Measurements from ENCODE around the gene IGLL5.

IGLL5 gene

DNA sequence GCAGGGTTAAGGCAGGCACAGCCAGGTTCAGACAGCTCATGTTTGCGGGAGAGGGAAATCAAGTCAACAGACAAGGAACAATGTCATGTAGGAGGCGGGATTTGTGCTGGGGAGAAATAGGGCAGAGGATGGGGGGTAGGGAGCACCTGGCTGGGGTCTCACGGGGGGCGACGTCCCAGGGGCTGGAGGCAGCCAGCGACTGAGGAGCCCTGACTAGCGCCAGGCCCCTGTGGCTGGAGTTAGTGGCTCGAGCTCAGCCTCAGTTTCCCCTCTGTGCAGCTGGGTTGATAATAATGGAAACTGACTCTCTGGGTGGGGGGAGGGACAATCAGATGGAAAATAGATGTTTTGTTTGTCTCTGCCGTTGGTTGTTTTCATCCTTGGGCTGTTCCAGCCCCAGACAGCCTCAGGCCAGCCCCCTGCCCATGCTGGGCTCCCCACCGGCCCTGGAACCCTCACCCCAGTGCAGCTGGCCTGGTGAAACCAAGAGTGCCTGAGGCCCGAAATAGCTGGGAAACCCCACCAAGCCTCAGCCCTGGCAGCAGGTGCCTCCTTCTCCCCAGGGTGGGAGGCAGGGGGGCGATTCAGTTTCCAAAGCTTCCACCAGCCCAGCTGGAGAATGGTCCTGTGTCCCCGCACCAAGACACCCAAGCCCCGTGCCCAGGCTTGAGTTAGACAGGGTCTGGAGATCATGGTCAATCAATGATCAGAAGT is 44.1 kb downstream of the IGLL5 start:
- TF ChIP-seq, protein P1, sequence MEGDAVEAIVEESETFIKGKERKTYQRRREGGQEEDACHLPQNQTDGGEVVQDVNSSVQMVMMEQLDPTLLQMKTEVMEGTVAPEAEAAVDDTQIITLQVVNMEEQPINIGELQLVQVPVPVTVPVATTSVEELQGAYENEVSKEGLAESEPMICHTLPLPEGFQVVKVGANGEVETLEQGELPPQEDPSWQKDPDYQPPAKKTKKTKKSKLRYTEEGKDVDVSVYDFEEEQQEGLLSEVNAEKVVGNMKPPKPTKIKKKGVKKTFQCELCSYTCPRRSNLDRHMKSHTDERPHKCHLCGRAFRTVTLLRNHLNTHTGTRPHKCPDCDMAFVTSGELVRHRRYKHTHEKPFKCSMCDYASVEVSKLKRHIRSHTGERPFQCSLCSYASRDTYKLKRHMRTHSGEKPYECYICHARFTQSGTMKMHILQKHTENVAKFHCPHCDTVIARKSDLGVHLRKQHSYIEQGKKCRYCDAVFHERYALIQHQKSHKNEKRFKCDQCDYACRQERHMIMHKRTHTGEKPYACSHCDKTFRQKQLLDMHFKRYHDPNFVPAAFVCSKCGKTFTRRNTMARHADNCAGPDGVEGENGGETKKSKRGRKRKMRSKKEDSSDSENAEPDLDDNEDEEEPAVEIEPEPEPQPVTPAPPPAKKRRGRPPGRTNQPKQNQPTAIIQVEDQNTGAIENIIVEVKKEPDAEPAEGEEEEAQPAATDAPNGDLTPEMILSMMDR (IDR thresholded peaks at IDR 0.05; ENCODE audit: poor library complexity, severe bottlenecking) = no peak
- peaks cover 3% of the 10 kb centered on the region for H3K4me1 ChIP-seq (ENCODE audit: insufficient read depth, poor library complexity, severe bottlenecking)
- H3K27ac ChIP-seq (ENCODE audit: poor library complexity, severe bottlenecking) = no peak overlapping the region
- H3K9me3 ChIP-seq (ENCODE audit: severe bottlenecking) = peaks cover 3% of the 10 kb centered on the region
- H3K36me3 ChIP-seq (ENCODE audit: low read depth) = no peaks in the 10 kb centered on the region
- ATAC-seq (ENCODE audit: low read depth) (no peak), DNase-seq (ENCODE audit: low spot score) (no peak)
- H3K27me3 ChIP-seq (ENCODE audit: insufficient read depth, poor library complexity, severe bottlenecking) = no peaks in the 10 kb centered on the region
- H3K4me3 ChIP-seq (ENCODE audit: severe bottlenecking) = no peak overlapping the region

DNA sequence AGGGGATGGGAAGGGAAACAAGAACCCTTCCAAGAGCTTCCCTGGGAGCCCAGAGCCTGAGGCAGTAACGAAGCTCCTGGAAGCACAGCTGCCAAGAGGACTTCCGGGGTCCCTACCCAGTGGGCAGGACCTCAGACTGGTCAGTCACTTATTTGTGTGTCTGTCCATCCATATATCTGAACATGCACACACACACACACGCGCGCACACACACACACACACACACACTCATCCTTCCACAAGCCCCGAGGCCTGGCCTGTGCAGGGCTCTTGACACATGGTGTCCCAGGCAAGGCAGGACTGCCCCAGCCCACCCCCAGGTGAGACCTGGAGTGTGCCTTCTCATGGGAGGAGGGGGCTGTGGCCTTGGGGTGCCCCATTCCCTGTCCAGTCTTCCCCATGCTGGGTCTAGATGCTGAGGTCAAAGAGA is 44.9 kb downstream of the IGLL5 start:
- no peak for DNase-seq (ENCODE audit: low spot score)
- TF ChIP-seq, protein P1 (IDR thresholded peaks at IDR 0.05; ENCODE audit: poor library complexity, severe bottlenecking) = no peak
- Histone ChIP-seq H3K27me3 (ENCODE audit: insufficient read depth, poor library complexity, severe bottlenecking) (no peaks in the 10 kb centered on the region), H3K36me3 (ENCODE audit: low read depth) (no peaks in the 10 kb centered on the region), H3K4me3 (ENCODE audit: severe bottlenecking) (no peak overlapping the region), H3K9me3 (ENCODE audit: severe bottlenecking) (peaks cover 6% of the 10 kb centered on the region), H3K4me1 (ENCODE audit: insufficient read depth, poor library complexity, severe bottlenecking) (peaks cover 3% of the 10 kb centered on the region), H3K27ac (ENCODE audit: poor library complexity, severe bottlenecking) (no peak overlapping the region)
- no peak for ATAC-seq (ENCODE audit: low read depth)

GRCh38 chr22:22933100-22933806 is 45.6 kb downstream of the IGLL5 start:
- Histone ChIP-seq H3K4me3 (ENCODE audit: severe bottlenecking) (no peak overlapping the region), H3K9me3 (ENCODE audit: severe bottlenecking) (peaks cover 9% of the 10 kb centered on the region), H3K36me3 (ENCODE audit: low read depth) (no peaks in the 10 kb centered on the region), H3K27ac (ENCODE audit: poor library complexity, severe bottlenecking) (no peak overlapping the region), H3K4me1 (ENCODE audit: insufficient read depth, poor library complexity, severe bottlenecking) (peaks cover 3% of the 10 kb centered on the region), H3K27me3 (ENCODE audit: insufficient read depth, poor library complexity, severe bottlenecking) (no peaks in the 10 kb centered on the region)
- DNase-seq (ENCODE audit: low spot score) (no peak), ATAC-seq (ENCODE audit: low read depth) (no peak)
- TF ChIP-seq, protein P1 (IDR thresholded peaks at IDR 0.05; ENCODE audit: poor library complexity, severe bottlenecking) = no peak

GRCh38 chr22:22933807-22934542 is 46.4 kb downstream of the IGLL5 start:
- peaks cover 9% of the 10 kb centered on the region for H3K9me3 ChIP-seq (ENCODE audit: severe bottlenecking)
- ATAC-seq (ENCODE audit: low read depth) = no peak
- no peaks in the 10 kb centered on the region for H3K4me1 ChIP-seq (ENCODE audit: insufficient read depth, poor library complexity, severe bottlenecking)
- no peak overlapping the region for H3K4me3 ChIP-seq (ENCODE audit: severe bottlenecking)
- no peaks in the 10 kb centered on the region for H3K27me3 ChIP-seq (ENCODE audit: insufficient read depth, poor library complexity, severe bottlenecking)
- no peak overlapping the region for H3K27ac ChIP-seq (ENCODE audit: poor library complexity, severe bottlenecking)
- no peaks in the 10 kb centered on the region for H3K36me3 ChIP-seq (ENCODE audit: low read depth)
- no peak for DNase-seq (ENCODE audit: low spot score)
- TF ChIP-seq, protein P1 (IDR thresholded peaks at IDR 0.05; ENCODE audit: poor library complexity, severe bottlenecking) = no peak

Measured in RWPE2 (cell line).